ENCODE measurements around the gene QTRT2. TPM values are rescaled to one million over a fixed set of nuclear protein-coding genes. Genes with fewer than 3 reads are reported as not detected.

Gene QTRT2
- total and polyA plus RNA-seq, 2 experiments from 2014 or later = 32.3 to 66.5 TPM

- TF ChIP-seq ETS1 (IDR thresholded peaks at IDR 0.05) = no peak
Measured at GRCh38 chr3:114071786-114072185, 15.2 kb downstream of the QTRT2 start (continued).

GRCh38 chr3:114076711-114077110 is 20.2 kb downstream of the QTRT2 start:
- H3K9me3 Mint-ChIP-seq = no peaks in the 10 kb centered on the region
- H3K27me3 ChIP-seq (ENCODE audit: insufficient read depth) = no peaks in the 10 kb centered on the region
- peaks cover 77% of the 10 kb centered on the region for H3K36me3 ChIP-seq (ENCODE audit: insufficient read depth)
- H3K4me3 Mint-ChIP-seq = no peak overlapping the region
- no peaks in the 10 kb centered on the region for H3F3A ChIP-seq (replicated peaks; ENCODE audit: low read depth)
- no peak overlapping the region for H3K4me2 ChIP-seq
- no peak overlapping the region for H3K27ac ChIP-seq (ENCODE audit: low read depth)
- H4K20me1 ChIP-seq (replicated peaks; ENCODE audit: insufficient read depth) = peaks cover 21% of the 10 kb centered on the region; the same call in 1 of the 2 replicates
- H3K9me2 ChIP-seq (ENCODE audit: insufficient read depth) = no peaks in the 10 kb centered on the region
- ATAC-seq (no peak), DNase-seq (ENCODE audit: low spot score) (no peak)
- peaks cover 2% of the 10 kb centered on the region for H3K27me3 Mint-ChIP-seq (ENCODE audit: insufficient read depth, low read depth, poor library complexity)
- H3K36me3 Mint-ChIP-seq (ENCODE audit: low read depth) = peaks cover 96% of the 10 kb centered on the region
- no peaks in the 10 kb centered on the region for H3K4me1 ChIP-seq (ENCODE audit: insufficient read depth)
- no peak overlapping the region for H3K4me3 ChIP-seq
- no peaks in the 10 kb centered on the region for H3K4me1 Mint-ChIP-seq
- H3K27ac Mint-ChIP-seq = no peak overlapping the region
- H3K79me2 ChIP-seq (replicated peaks; ENCODE audit: insufficient read depth) = peaks cover 8% of the 10 kb centered on the region
- no peak overlapping the region for H2AFZ ChIP-seq
- TF ChIP-seq CREB1 (CRISPR knock-in tag; IDR thresholded peaks at IDR 0.05; ENCODE audit: low read depth) (no peak), ZNF331 (CRISPR knock-in tag; IDR thresholded peaks at IDR 0.05; ENCODE audit: low read depth) (no peak), CTCF (conservative IDR thresholded peaks at IDR 0.05; ENCODE audit: low read depth in 2 of 2) (no peak), EZH2 (IDR thresholded peaks at IDR 0.05; ENCODE audit: low read depth, unreplicated experiment) (no peak), REST (IDR thresholded peaks at IDR 0.05; ENCODE audit: unreplicated experiment) (no peak), STAT1 (IDR thresholded peaks at IDR 0.05; ENCODE audit: unreplicated experiment) (no peak), NANOG (IDR thresholded peaks at IDR 0.05; ENCODE audit: borderline replicate concordance) (no peak), EZH2phosphoT487 (IDR thresholded peaks at IDR 0.05; ENCODE audit: unreplicated experiment) (no peak), ETS1 (IDR thresholded peaks at IDR 0.05) (no peak), JUNB (IDR thresholded peaks at IDR 0.05; ENCODE audit: unreplicated experiment) (no peak), ZNF114 (CRISPR knock-in tag; IDR thresholded peaks at IDR 0.05) (no peak), ZNF462 (CRISPR knock-in tag; IDR thresholded peaks at IDR 0.05) (no peak)

Data from GM23338 (cell line).